ENCODE data around the gene SHISA9. TPM values are rescaled to one million over a fixed set of nuclear protein-coding genes. Genes with fewer than 3 reads are reported as not detected.

SHISA9 gene
- total and polyA plus RNA-seq, 2 of the 4 experiments (the other 2 are of a cell fraction) = under 0.01 TPM; not detected in 1

DNA sequence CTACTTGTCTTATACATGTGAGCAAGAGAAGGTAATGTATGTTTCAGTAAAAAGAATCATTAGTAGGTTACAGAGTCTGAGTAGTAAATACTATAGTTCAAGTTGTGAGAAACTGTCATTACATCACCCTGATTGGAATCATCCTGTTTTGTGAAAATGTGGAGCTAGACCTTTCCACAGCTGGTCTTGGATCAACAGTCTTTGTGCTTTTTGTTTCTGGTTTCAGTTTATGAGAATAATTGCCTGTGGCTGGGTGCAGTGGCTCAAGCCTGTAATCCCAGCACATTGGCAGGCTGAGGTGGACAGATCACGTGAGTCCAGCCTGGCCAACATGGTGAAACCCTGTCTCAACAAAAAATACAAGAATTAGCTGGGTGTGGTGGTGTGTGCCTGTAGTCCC, 19.7 kb upstream of the SHISA9 start:
- no peak overlapping the region for H2BK15ac ChIP-seq (ENCODE audit: low read depth, low read length)
- dilution Hi-C loops (cut with HindIII; ENCODE audit: low sequenced_read_pairs, unreplicated experiment) = no loop called here
- peaks cover 2% of the 10 kb centered on the region; the same call in 1 of the 2 replicates for H3K9me3 ChIP-seq (ENCODE audit: control insufficient read depth, insufficient read depth, low read length)
- H4K8ac ChIP-seq (ENCODE audit: low read depth in 2 of 2, low read length in 2 of 2) = no peak overlapping the region
- no peaks in the 10 kb centered on the region for H3K36me3 ChIP-seq (ENCODE audit: control insufficient read depth, insufficient read depth, low read length)
- WGBS, 2 experiments (ENCODE audit: extremely low coverage in 2 of 2, insufficient read length in 1 of 2) = no CpG with 5 or more reads among the region's 1 CpG
- no peak overlapping the region for H2BK120ac ChIP-seq (ENCODE audit: low read depth, low read length)
- H3K4me1 ChIP-seq (ENCODE audit: control insufficient read depth, insufficient read depth, low read length) = no peaks in the 10 kb centered on the region
- no peak overlapping the region for H2BK5ac ChIP-seq (ENCODE audit: low read depth, low read length, poor library complexity, severe bottlenecking)
- ATAC-seq (ENCODE audit: low read depth) = no peak
- H4K91ac ChIP-seq (ENCODE audit: insufficient read depth, low read depth, low read length) = no peak overlapping the region
- H4K20me1 ChIP-seq (ENCODE audit: insufficient read depth, low read length) = no peaks in the 10 kb centered on the region
- H2AK5ac ChIP-seq (ENCODE audit: low read depth, low read length) = no peak overlapping the region
- H3K79me1 ChIP-seq (ENCODE audit: low read depth in 1 of 2, low read length in 2 of 2) = no peaks in the 10 kb centered on the region
- H3K9ac ChIP-seq (ENCODE audit: low read depth, low read length) = no peak overlapping the region
- DNase-seq = no peak
- no peak overlapping the region for H2BK20ac ChIP-seq (ENCODE audit: low read depth, low read length)
- no peak overlapping the region for H3K4ac ChIP-seq (ENCODE audit: low read depth, low read length)
- no peak overlapping the region for H4K5ac ChIP-seq (ENCODE audit: low read depth, low read length)
- BruUV-seq (replicated peaks) = no TSS peak
- H3K23ac ChIP-seq (ENCODE audit: low read depth, low read length) = no peak overlapping the region
- no peaks in the 10 kb centered on the region for H3K27me3 ChIP-seq (ENCODE audit: control insufficient read depth, insufficient read depth, low read length)
- no peaks in the 10 kb centered on the region for H3K9me1 ChIP-seq (ENCODE audit: insufficient read depth, low read length)
- no peak for TF ChIP-seq FOS (IDR thresholded peaks at IDR 0.05; ENCODE audit: low read depth, low read length)
- TF ChIP-seq SMC3 (IDR thresholded peaks at IDR 0.05; ENCODE audit: low read depth, low read length) = no peak
- no peak for TF ChIP-seq MAFK (IDR thresholded peaks at IDR 0.05; ENCODE audit: low read depth, low read length)
- TF ChIP-seq POLR2A (IDR thresholded peaks at IDR 0.05; ENCODE audit: low read depth, low read length) = no peak
- no peak for TF ChIP-seq CHD1 (IDR thresholded peaks at IDR 0.05; ENCODE audit: low read depth, low read length)
- no peak for TF ChIP-seq BHLHE40 (IDR thresholded peaks at IDR 0.05; ENCODE audit: low read depth, low read length)
- TF ChIP-seq RFX5 (IDR thresholded peaks at IDR 0.05; ENCODE audit: low read depth, low read length) = no peak
- TF ChIP-seq RCOR1 (IDR thresholded peaks at IDR 0.05; ENCODE audit: insufficient replicate concordance, low read length) = no peak
- TF ChIP-seq MXI1 (IDR thresholded peaks at IDR 0.05; ENCODE audit: borderline replicate concordance, low read depth, low read length) = no peak
- TF ChIP-seq MAZ (IDR thresholded peaks at IDR 0.05; ENCODE audit: borderline replicate concordance, low read depth, low read length) = no peak
- TF ChIP-seq RAD21 (IDR thresholded peaks at IDR 0.05; ENCODE audit: low read length) = no peak
- H2AFZ ChIP-seq (replicated peaks; ENCODE audit: low read length, poor library complexity) = no peak overlapping the region
- H3K27ac ChIP-seq (ENCODE audit: insufficient read depth, low read length) = no peak overlapping the region
- no peak overlapping the region for H3K4me2 ChIP-seq (ENCODE audit: low read depth, low read length)
- intact Hi-C loops (cut with micrococcal nuclease) = no loop called here
- no peak overlapping the region for H3K56ac ChIP-seq (ENCODE audit: extremely low read depth, insufficient read depth, low read length)
- ChIA-PET CTCF (no interaction called here), POLR2A (ENCODE audit: unreplicated experiment) (no interaction called here)
- in situ Hi-C loops (cut with MboI; ENCODE audit: low sequenced_read_pairs) = no loop called here
- H3K4me3 ChIP-seq (ENCODE audit: insufficient read depth, low read depth, low read length) = no peak overlapping the region
- H2AK9ac ChIP-seq (replicated peaks; ENCODE audit: low read depth, low read length, poor library complexity) = no peak overlapping the region
- no peak overlapping the region for H3K18ac ChIP-seq (ENCODE audit: low read depth, low read length)
- no peak overlapping the region for H3K14ac ChIP-seq (replicated peaks; ENCODE audit: low read depth, low read length)
